GM18498 (cell line): ENCODE results near the gene PITPNM2.

ENCODE experiments used
- ATAC-seq: cut with Tn5 transposase; IDR thresholded peaks from one replicate; pipeline ENCODE4 v1.9.1; 2021; ENCODE audit warnings: mild to moderate bottlenecking, moderate library complexity; ENCODE audit not compliant: unreplicated experiment

The PITPNM2 gene

DNA sequence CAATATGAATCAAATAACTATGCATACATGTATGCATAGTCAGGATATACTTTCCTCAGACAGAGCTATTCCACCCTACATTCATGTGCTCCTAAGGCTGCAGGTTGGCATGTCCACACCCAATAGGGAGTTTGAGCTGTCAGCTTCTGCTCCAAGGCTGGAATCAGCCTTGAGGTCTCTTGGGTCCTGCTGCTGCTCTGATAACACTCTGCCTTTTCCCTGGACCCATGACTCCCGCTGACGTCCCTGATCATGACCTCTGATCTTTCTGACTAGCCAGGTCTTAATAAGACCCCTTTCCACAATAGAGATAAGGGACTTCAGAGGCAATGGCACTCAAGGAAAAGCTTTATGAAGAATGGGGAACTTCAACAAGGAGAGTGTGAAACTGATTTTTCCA, 5.7 kb downstream of the PITPNM2 start:
- no peak for ATAC-seq

DNA sequence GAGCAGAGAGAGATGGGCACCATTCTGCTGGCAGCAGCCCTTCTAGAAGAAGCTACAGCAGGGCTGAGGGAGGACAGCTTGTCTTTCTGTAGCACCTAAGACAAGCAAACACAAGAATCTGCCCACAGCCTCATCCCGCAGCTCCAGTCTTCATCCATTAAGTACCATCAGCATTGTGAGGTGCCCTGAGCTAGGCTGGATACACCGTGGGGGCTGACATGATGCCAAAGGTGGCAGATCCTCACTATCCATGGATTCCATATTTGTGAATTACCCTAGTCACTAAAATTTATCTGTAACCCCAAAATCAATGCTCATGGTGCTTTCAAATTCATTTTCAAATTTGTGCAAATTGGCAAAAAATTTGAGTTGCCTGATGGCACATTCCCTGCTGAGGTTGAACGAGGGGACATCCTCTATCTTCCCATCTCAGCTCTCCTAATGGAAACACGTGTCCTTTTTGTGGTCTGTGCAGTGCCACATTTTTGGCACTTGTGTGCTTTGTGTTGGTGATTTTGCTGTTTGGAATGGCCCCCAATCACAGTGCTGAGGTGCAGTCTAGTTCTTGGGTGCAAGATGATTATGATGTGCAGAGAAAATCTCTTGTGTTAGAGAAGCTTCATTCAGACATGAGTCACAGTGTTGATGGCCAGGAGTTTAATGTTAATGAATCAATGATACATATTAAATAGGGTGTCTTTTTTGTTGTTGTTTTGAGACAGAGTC, 7.0 kb downstream of the PITPNM2 start:
- ATAC-seq, result no peak

DNA sequence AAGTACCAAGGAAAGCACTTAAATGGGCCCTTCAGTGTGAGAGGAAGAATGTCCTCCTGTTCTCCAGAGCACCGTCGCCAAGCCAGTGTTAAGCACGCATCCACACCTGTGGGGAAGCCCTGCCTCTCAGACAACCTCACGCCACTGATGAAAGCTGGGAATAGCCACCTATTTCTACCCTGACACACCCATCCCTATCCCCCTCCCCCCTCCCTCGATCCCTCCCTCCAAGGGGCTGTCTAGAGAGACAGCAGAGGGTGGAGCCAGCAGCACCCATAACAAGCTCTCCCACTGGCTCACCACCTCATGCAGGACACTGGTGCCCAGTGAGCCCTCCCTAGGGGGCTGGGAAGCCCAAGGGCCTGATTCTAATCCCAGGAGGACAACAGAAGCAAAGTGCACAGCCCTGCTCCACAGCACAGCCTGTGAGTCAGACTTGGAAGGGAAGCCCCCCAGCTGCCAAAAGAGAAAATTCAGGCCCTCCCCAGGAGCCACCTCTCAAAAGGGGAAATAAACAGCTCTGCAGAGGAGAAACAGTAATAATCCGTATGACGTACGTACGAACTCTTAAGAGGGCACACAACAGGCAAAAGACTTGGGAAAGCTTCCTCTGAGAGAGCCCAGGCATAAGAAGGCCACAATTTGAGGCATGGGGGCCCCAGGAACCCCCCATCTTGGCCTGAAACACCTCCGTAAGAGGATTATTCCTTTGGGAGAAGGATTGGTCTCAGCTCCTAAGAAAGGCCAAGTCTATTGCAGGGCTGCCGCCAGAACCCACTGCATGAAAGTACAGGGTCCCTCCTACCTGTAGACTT, 7.8 kb downstream of the PITPNM2 start:
- no peak for ATAC-seq

GRCh38 chr12:123142518-123142840, 8.4 kb downstream of the PITPNM2 start:
- no peak for ATAC-seq

GRCh38 chr12:123141615-123142517, 9.0 kb downstream of the PITPNM2 start:
- no peak for ATAC-seq

DNA sequence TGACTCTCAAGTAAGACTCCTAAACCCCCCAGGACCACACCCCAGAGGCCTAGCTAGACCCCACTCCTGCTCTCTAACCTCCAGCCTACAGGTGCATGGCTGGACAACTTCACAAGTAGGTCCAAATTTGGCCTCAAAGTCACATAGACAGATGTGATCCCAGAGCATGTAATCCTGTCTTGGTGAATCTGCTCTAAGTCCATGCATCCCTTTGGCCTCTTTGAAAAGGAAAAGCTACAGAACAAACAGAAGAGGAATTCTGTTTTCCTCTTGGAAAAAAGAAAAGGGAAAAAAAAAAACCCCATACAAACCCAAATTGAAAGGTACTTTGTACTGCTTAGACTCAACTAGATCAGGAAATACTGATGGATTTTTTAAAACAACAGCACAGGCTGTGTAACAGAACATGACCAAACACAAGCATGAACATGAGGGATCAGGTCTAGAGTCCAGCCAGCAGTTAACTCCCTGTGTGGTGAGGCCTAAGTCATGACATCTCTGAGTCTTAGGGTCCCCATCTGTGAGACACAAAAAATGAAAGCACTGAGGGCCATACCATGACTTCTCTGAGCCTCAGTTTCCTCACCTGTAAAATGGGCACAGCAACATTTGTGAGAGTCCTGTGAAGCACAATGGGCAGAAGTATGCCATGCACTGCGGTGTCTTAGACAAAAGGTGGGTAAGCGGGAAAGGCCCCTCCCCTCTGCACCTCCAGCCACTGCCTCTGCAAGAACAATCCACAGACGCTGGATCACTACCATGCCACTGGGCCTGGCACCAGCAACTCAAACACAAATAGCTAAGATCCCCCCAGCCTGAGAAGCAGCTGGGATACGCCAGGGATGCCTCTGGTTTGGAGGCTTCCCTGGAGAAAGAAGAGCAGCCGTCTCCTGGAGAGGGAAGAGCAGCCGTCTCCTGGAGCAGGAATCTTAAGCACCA, 9.9 kb downstream of the PITPNM2 start:
- no peak for ATAC-seq

- no peak for ATAC-seq
Observed at GRCh38 chr12:123139926-123140675, 10.8 kb downstream of the PITPNM2 start.

- no peak for ATAC-seq
Observed at GRCh38 chr12:123135688-123136087, 15.2 kb downstream of the PITPNM2 start.

GRCh38 chr12:123134826-123135225, 16.1 kb downstream of the PITPNM2 start:
- no peak for ATAC-seq

GRCh38 chr12:123134271-123134671, 16.6 kb downstream of the PITPNM2 start:
- no peak for ATAC-seq

GRCh38 chr12:123133701-123134100, 17.2 kb downstream of the PITPNM2 start:
- ATAC-seq, result no peak

- no peak for ATAC-seq
Observed at GRCh38 chr12:123132951-123133619, 17.8 kb downstream of the PITPNM2 start.

DNA sequence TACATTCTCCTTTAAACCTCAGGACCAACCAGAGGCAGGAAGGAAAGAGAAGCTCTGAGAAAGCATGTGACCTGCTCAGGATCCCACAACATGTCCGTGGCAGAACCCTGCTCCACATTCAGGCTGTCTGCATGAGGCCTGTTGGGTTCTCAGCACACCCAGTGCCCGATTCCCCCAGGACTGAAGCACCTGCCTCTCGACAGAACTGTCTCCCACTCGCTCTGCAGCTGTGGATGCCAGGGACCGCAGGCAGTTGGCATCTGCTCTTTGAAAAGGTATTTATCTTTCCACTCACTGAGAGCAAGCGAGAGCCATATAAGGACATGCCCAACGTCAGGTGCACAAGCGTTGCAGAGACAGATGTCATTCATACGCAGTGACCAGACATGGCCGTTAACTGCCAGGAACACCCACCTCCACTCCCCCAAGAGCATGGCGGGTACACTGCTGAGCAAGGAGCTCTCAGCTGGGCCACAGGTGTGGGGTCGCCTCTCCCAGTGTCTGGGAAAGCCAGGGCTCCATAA, 18.9 kb downstream of the PITPNM2 start:
- ATAC-seq, result no peak

GRCh38 chr12:123131291-123131832, 19.5 kb downstream of the PITPNM2 start:
- ATAC-seq, result no peak

DNA sequence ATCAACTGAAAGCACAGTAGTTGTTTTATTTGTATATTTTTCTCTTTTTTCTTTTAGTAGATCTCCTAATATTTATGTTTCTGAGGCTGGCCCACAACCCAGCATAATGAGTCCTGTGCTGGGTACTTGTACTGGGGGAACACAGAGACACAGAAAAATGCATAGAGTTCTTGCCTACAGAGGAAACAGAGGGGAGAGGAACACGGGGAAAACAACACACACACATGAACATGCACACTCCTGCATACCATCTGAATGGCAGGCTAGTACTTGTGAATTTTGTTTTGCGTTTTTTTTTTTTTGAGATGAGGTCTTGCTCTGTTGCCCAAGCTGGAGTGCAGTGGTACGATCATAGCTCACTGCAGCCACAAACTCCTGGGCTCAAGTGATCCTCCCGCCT, 21.3 kb downstream of the PITPNM2 start:
- no peak for ATAC-seq

DNA sequence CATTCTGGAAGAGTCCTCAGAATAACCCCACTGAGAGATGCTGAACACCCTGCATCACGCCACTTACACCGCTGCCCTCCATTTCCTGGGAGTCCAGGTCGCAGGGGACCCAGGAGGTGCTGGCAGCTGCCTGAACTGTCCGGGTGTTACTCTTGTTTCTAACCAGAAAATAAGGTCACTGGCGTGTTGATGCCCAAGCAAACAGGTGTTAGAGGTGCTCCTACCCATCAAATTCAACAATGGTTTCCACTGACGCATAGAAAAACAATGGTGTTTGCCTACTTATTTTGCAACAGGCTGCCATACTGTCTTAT, 23.8 kb downstream of the PITPNM2 start:
- ATAC-seq, result no peak

DNA sequence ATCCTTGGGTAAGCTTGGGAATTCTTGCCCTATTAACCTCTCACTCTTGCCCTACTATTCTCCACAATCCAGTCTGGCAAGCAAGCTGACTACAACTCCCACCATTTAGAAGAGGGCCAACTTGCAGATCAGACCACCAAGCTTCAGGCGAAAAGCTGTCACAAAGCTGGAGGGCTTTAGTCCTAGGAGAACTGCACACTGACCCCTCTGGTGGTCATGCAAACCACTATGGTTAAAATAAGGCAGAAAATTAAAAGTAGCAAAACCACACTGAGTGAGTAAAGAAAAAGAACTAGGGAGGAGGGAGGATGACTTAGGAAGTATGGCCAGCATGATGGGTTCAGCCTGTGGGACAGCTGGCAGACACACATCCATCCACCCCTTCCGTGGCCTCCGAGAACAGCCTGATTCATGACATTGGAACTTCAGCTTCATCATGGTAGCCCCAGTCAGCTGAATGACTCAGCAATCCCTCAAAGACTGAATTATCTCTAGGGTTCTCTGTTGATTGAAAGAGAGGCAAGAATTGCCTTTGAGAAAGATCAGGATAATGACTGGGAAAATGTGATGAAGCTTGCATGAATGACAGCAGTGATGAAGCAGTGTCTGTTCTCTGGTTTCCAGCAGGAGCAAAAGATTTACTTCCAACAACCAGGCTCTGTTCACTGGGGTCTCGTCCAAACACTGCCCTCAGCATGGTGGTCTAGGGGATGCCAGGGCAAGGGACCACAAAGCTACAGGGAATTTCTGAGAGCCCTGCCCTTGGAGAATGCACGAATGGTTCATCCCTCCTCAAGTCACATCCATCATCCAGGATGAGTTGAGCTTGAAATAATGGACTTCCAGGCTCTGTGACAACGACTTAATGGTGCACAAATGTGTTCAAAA, 24.4 kb downstream of the PITPNM2 start:
- ATAC-seq, result no peak

DNA sequence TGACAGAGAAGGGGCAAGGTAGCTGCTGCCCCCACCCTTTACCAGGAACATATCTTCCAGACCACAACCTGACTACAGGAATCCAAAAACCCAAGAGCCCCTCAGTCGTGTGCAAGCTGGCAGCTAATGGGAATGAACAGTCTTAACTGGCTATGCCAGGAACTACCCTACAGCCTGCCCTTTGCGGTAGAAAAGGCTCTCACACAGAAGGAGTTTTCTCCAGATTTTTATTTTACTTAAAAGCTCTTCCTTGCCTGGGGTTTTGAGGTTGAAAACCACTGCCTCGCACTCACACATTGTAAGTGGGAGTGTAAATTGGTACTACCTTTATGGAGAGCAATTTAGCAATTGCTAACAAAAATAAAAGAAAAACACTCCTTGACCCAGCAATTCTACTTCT, 28.3 kb downstream of the PITPNM2 start:
- ATAC-seq, result no peak
